GM23338 (cell line): ENCODE measurements around the gene GALNT14. TPM values are rescaled to one million over a fixed set of nuclear protein-coding genes. Genes with fewer than 3 reads are reported as not detected.

Experiments
- ATAC-seq: fragments of 200-7000 bp; cut with Tn5 transposase; 3 replicates; pipeline ENCODE4 v1.9.1; 2020
- DNase-seq: peaks from one replicate; pipeline ENCODE4 v3.0.0-alpha.2; 2015; ENCODE audit warnings: low spot score
- H2AFZ ChIP-seq: fragments of 200-600 bp; sonication (generic); 2 replicates; pipeline ENCODE4 v1.8.0; 2016; ENCODE audit warnings: antibody characterized with exemption, mild to moderate bottlenecking, moderate library complexity
- H3F3A ChIP-seq: fragments of 200-600 bp; sonication (generic); replicated peaks from 2 replicates; pipeline ENCODE4 v1.8.0; 2017; ENCODE audit warnings: antibody characterized with exemption, mixed run types, low read depth
- H3K27ac ChIP-seq: fragments of 200-600 bp; sonication (generic); 2 replicates; pipeline ENCODE4 v1.6.1; 2016; ENCODE audit warnings: low read depth
- H3K27me3 ChIP-seq: fragments of 200-600 bp; sonication (generic); 2 replicates; pipeline ENCODE4 v1.8.0; 2016; ENCODE audit warnings: mild to moderate bottlenecking, mixed run types, moderate library complexity; ENCODE audit not compliant: insufficient read depth
- H3K36me3 ChIP-seq: fragments of 200-600 bp; sonication (generic); 2 replicates; pipeline ENCODE4 v1.8.0; 2016; ENCODE audit warnings: mild to moderate bottlenecking; ENCODE audit not compliant: insufficient read depth
- H3K4me1 ChIP-seq: fragments of 200-600 bp; sonication (generic); 2 replicates; pipeline ENCODE4 v1.8.0; 2016; ENCODE audit warnings: mild to moderate bottlenecking, moderate library complexity; ENCODE audit not compliant: insufficient read depth
- H3K4me2 ChIP-seq: fragments of 200-600 bp; sonication (generic); 2 replicates; pipeline ENCODE4 v1.7.1; 2017; ENCODE audit warnings: mixed run types
- H3K4me3 ChIP-seq: fragments of 200-600 bp; sonication (generic); 2 replicates; pipeline ENCODE4 v1.6.1; 2016; ENCODE audit warnings: mixed run types
- H3K79me2 ChIP-seq: fragments of 200-600 bp; sonication (generic); replicated peaks from 2 replicates; pipeline ENCODE4 v1.8.0; 2017; ENCODE audit warnings: mild to moderate bottlenecking; ENCODE audit not compliant: insufficient read depth
- H3K9me2 ChIP-seq: fragments of 200-600 bp; sonication (generic); 2 replicates; pipeline ENCODE4 v1.8.0; 2017; ENCODE audit not compliant: insufficient read depth
- H4K20me1 ChIP-seq: fragments of 200-600 bp; sonication (generic); replicated peaks from 2 replicates; pipeline ENCODE4 v1.8.0; 2017; ENCODE audit warnings: mild to moderate bottlenecking; ENCODE audit not compliant: insufficient read depth
- H3K27ac Mint-ChIP-seq: 2 replicates; pipeline ENCODE4 v1.8.0; 2020; ENCODE audit warnings: inconsistent platforms, mild to moderate bottlenecking, moderate library complexity, mixed read lengths
- H3K27me3 Mint-ChIP-seq: 3 replicates; pipeline ENCODE4 v1.8.0; 2022; ENCODE audit warnings: low read depth, mild to moderate bottlenecking, moderate library complexity, mixed read lengths, inconsistent platforms; ENCODE audit not compliant: insufficient read depth, poor library complexity
- H3K36me3 Mint-ChIP-seq: 3 replicates; pipeline ENCODE4 v1.8.0; 2021; ENCODE audit warnings: low read depth, mild to moderate bottlenecking, inconsistent platforms, moderate library complexity, mixed read lengths
- H3K4me1 Mint-ChIP-seq: 3 replicates; pipeline ENCODE4 v1.8.0; 2020; ENCODE audit warnings: mild to moderate bottlenecking, inconsistent platforms, mixed read lengths
- H3K4me3 Mint-ChIP-seq: 3 replicates; pipeline ENCODE4 v1.8.0; 2021; ENCODE audit warnings: moderate library complexity, mild to moderate bottlenecking, inconsistent platforms, mixed read lengths
- H3K9me3 Mint-ChIP-seq: 3 replicates; pipeline ENCODE4 v1.8.0; 2020; ENCODE audit warnings: moderate library complexity, mild to moderate bottlenecking, inconsistent platforms, mixed read lengths
- CREB1 ChIP-seq: fragments of 250-450 bp; sonication (Bioruptor Pico); IDR thresholded peaks from 2 replicates; pipeline ENCODE4 v1.5.0; 2020; ENCODE audit warnings: low read depth, mild to moderate bottlenecking, moderate library complexity
- CTCF ChIP-seq, 2 experiments: fragments of 200-600 bp in 1 of 2; sonication (generic) in 1 of 2; conservative IDR thresholded peaks; 2 replicates each; pipeline versions ENCODE4 v1.5.1 to v1.6.1; 2016 to 2017; ENCODE audit warnings: antibody characterized with exemption in 2 of 2, low read depth in 2 of 2, mild to moderate bottlenecking in 2 of 2, moderate library complexity in 1 of 2
- EZH2 ChIP-seq: fragments of 200-600 bp; sonication (generic); IDR thresholded peaks from one replicate; pipeline ENCODE4 v1.8.0; 2017; ENCODE audit warnings: antibody characterized with exemption, mild to moderate bottlenecking, low read depth; ENCODE audit not compliant: unreplicated experiment
- EZH2phosphoT487 ChIP-seq: fragments of 200-600 bp; sonication (generic); IDR thresholded peaks from one replicate; pipeline ENCODE4 v1.8.1; 2018; ENCODE audit warnings: antibody characterized with exemption; ENCODE audit not compliant: unreplicated experiment
- JUNB ChIP-seq: IDR thresholded peaks from one replicate; pipeline ENCODE4 v1.6.1; 2016; ENCODE audit warnings: antibody characterized with exemption; ENCODE audit not compliant: unreplicated experiment
- NANOG ChIP-seq: IDR thresholded peaks from 2 replicates; pipeline ENCODE4 v1.6.1; 2016; ENCODE audit warnings: antibody characterized with exemption, borderline replicate concordance
- POLR2AphosphoS5 ChIP-seq: IDR thresholded peaks from 2 replicates; pipeline ENCODE4 v1.6.1; 2016; ENCODE audit warnings: antibody characterized with exemption, low read depth
- STAT1 ChIP-seq: IDR thresholded peaks from one replicate; pipeline ENCODE4 v1.6.1; 2016; ENCODE audit warnings: antibody characterized with exemption; ENCODE audit not compliant: unreplicated experiment
- ZNF114 ChIP-seq: fragments of 250-450 bp; sonication (Bioruptor Pico); IDR thresholded peaks from 2 replicates; pipeline ENCODE4 v1.5.0; 2020; ENCODE audit warnings: mild to moderate bottlenecking, moderate library complexity
- ZNF331 ChIP-seq: fragments of 250-450 bp; sonication (Bioruptor Pico); IDR thresholded peaks from 2 replicates; pipeline ENCODE4 v1.5.0; 2020; ENCODE audit warnings: low read depth, mild to moderate bottlenecking, moderate library complexity
- polyA plus RNA-seq: library from polyadenylated mRNA; unstranded; fragments of >200 nt; fragmentation: Nextera tagmentation; extraction: Ambion mirVana; gene quantifications from 2 replicates; pipeline ENCODE4 v1.2.1, GENCODE V29; 2016
- total RNA-seq: library from RNA; depleted of rRNA; stranded (reverse); fragments of >200 nt; shearing (Covaris generic); gene quantifications from 2 replicates; pipeline ENCODE4 v1.2.3, GENCODE V29; 2014
- TF ChIP-seq, protein P1 (sequence below): IDR thresholded peaks from one replicate; pipeline ENCODE4 v1.6.1; 2018; ENCODE audit warnings: antibody characterized with exemption; ENCODE audit not compliant: unreplicated experiment
- TF ChIP-seq, protein P2 (sequence below): fragments of 250-450 bp; sonication (Bioruptor Pico); IDR thresholded peaks from 2 replicates; pipeline ENCODE4 v1.5.0; 2020; ENCODE audit warnings: mild to moderate bottlenecking, moderate library complexity
- TF ChIP-seq, protein P3 (sequence below): IDR thresholded peaks from 2 replicates; pipeline ENCODE4 v1.6.1; 2016; ENCODE audit warnings: antibody characterized with exemption

The GALNT14 gene
- total and polyA plus RNA-seq, 2 experiments from 2014 or later = 5.4 to 7.7 TPM

DNA sequence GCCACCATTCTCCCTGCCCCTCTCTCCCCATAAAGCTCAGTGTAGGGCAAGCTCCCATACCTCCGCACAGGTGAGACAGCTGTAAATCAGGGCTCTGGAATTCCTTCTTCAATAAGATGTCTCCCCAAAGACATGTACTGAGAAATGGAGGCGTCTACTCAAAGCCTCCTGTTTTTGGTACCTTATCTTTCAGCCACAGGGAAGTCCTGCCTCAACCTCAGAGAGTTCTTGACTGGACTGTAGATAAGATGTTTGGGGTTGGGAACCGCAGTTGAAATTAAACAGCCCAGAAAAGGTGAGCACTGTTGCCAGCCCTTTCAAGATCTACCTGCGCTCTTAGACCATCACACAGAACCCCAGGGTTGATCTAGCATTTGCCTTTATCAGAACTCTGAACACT lies 1.4 kb upstream of the GALNT14 start:
- H3K36me3 Mint-ChIP-seq = no peaks in the 10 kb centered on the region
- no peak for DNase-seq
- TF ChIP-seq, protein P1, sequence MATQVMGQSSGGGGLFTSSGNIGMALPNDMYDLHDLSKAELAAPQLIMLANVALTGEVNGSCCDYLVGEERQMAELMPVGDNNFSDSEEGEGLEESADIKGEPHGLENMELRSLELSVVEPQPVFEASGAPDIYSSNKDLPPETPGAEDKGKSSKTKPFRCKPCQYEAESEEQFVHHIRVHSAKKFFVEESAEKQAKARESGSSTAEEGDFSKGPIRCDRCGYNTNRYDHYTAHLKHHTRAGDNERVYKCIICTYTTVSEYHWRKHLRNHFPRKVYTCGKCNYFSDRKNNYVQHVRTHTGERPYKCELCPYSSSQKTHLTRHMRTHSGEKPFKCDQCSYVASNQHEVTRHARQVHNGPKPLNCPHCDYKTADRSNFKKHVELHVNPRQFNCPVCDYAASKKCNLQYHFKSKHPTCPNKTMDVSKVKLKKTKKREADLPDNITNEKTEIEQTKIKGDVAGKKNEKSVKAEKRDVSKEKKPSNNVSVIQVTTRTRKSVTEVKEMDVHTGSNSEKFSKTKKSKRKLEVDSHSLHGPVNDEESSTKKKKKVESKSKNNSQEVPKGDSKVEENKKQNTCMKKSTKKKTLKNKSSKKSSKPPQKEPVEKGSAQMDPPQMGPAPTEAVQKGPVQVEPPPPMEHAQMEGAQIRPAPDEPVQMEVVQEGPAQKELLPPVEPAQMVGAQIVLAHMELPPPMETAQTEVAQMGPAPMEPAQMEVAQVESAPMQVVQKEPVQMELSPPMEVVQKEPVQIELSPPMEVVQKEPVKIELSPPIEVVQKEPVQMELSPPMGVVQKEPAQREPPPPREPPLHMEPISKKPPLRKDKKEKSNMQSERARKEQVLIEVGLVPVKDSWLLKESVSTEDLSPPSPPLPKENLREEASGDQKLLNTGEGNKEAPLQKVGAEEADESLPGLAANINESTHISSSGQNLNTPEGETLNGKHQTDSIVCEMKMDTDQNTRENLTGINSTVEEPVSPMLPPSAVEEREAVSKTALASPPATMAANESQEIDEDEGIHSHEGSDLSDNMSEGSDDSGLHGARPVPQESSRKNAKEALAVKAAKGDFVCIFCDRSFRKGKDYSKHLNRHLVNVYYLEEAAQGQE = no peak
- TF ChIP-seq EZH2 = no peak
- no peak for TF ChIP-seq POLR2AphosphoS5
- no peak for TF ChIP-seq JUNB
- TF ChIP-seq STAT1 = no peak
- no peak for TF ChIP-seq CREB1 (CRISPR knock-in tag)
- TF ChIP-seq EZH2phosphoT487 = no peak
- no peak for TF ChIP-seq ZNF114 (CRISPR knock-in tag)
- TF ChIP-seq, protein P2, sequence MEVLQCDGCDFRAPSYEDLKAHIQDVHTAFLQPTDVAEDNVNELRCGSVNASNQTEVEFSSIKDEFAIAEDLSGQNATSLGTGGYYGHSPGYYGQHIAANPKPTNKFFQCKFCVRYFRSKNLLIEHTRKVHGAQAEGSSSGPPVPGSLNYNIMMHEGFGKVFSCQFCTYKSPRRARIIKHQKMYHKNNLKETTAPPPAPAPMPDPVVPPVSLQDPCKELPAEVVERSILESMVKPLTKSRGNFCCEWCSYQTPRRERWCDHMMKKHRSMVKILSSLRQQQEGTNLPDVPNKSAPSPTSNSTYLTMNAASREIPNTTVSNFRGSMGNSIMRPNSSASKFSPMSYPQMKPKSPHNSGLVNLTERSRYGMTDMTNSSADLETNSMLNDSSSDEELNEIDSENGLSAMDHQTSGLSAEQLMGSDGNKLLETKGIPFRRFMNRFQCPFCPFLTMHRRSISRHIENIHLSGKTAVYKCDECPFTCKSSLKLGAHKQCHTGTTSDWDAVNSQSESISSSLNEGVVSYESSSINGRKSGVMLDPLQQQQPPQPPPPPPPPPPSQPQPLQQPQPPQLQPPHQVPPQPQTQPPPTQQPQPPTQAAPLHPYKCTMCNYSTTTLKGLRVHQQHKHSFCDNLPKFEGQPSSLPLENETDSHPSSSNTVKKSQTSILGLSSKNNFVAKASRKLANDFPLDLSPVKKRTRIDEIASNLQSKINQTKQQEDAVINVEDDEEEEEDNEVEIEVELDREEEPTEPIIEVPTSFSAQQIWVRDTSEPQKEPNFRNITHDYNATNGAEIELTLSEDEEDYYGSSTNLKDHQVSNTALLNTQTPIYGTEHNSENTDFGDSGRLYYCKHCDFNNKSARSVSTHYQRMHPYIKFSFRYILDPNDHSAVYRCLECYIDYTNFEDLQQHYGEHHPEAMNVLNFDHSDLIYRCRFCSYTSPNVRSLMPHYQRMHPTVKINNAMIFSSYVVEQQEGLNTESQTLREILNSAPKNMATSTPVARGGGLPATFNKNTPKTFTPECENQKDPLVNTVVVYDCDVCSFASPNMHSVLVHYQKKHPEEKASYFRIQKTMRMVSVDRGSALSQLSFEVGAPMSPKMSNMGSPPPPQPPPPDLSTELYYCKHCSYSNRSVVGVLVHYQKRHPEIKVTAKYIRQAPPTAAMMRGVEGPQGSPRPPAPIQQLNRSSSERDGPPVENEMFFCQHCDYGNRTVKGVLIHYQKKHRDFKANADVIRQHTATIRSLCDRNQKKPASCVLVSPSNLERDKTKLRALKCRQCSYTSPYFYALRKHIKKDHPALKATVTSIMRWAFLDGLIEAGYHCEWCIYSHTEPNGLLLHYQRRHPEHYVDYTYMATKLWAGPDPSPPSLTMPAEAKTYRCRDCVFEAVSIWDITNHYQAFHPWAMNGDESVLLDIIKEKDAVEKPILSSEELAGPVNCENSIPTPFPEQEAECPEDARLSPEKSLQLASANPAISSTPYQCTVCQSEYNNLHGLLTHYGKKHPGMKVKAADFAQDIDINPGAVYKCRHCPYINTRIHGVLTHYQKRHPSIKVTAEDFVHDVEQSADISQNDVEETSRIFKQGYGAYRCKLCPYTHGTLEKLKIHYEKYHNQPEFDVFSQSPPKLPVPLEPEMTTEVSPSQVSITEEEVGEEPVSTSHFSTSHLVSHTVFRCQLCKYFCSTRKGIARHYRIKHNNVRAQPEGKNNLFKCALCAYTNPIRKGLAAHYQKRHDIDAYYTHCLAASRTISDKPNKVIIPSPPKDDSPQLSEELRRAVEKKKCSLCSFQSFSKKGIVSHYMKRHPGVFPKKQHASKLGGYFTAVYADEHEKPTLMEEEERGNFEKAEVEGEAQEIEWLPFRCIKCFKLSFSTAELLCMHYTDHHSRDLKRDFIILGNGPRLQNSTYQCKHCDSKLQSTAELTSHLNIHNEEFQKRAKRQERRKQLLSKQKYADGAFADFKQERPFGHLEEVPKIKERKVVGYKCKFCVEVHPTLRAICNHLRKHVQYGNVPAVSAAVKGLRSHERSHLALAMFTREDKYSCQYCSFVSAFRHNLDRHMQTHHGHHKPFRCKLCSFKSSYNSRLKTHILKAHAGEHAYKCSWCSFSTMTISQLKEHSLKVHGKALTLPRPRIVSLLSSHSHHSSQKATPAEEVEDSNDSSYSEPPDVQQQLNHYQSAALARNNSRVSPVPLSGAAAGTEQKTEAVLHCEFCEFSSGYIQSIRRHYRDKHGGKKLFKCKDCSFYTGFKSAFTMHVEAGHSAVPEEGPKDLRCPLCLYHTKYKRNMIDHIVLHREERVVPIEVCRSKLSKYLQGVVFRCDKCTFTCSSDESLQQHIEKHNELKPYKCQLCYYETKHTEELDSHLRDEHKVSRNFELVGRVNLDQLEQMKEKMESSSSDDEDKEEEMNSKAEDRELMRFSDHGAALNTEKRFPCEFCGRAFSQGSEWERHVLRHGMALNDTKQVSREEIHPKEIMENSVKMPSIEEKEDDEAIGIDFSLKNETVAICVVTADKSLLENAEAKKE (CRISPR knock-in tag) = no peak
- TF ChIP-seq, protein P3, sequence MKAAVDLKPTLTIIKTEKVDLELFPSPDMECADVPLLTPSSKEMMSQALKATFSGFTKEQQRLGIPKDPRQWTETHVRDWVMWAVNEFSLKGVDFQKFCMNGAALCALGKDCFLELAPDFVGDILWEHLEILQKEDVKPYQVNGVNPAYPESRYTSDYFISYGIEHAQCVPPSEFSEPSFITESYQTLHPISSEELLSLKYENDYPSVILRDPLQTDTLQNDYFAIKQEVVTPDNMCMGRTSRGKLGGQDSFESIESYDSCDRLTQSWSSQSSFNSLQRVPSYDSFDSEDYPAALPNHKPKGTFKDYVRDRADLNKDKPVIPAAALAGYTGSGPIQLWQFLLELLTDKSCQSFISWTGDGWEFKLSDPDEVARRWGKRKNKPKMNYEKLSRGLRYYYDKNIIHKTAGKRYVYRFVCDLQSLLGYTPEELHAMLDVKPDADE = no peak
- no peak for TF ChIP-seq ZNF331 (CRISPR knock-in tag)
- TF ChIP-seq CTCF (conservative IDR thresholded peaks at IDR 0.05; ENCODE audit: low read depth in 2 of 2) = no peak
- no peak for TF ChIP-seq NANOG
- H3K9me3 Mint-ChIP-seq = no peaks in the 10 kb centered on the region; the same call in 2 of the 3 replicates
- Histone ChIP-seq H3K27ac (no peak overlapping the region), H3K4me2 (no peak overlapping the region), H3K4me3 (no peak overlapping the region), H3K27me3 (peaks cover 68% of the 10 kb centered on the region), H4K20me1 (no peaks in the 10 kb centered on the region), H3K4me1 (peaks cover 10% of the 10 kb centered on the region; the same call in 1 of the 2 replicates), H3K36me3 (no peaks in the 10 kb centered on the region), H3F3A (no peaks in the 10 kb centered on the region), H3K9me2 (no peaks in the 10 kb centered on the region), H3K79me2 (peaks cover 3% of the 10 kb centered on the region; the same call in 1 of the 2 replicates), H2AFZ (no peak overlapping the region)
- H3K27me3 Mint-ChIP-seq = peaks cover 39% of the 10 kb centered on the region
- no peak overlapping the region for H3K4me3 Mint-ChIP-seq
- no peak for ATAC-seq
- peaks cover 37% of the 10 kb centered on the region for H3K4me1 Mint-ChIP-seq
- H3K27ac Mint-ChIP-seq = no peak overlapping the region
